WTC11 (cell line): Measurements from ENCODE around the gene MFSD1. TPM values are rescaled to one million over a fixed set of nuclear protein-coding genes. Genes with fewer than 3 reads are reported as not detected.
A peak's percentile ranks its signal among the peaks of the same experiment; 100 is the strongest.

Experiments used
- ARID4B ChIP-seq: sonication (generic); formaldehyde crosslinking; IDR thresholded peaks from 2 replicates; pipeline ENCODE4 v1.8.0; 2023; ENCODE audit warnings: missing genetic modification reagents, mild to moderate bottlenecking, borderline replicate concordance
- ATF1 ChIP-seq: sonication (generic); formaldehyde crosslinking; IDR thresholded peaks from 2 replicates; pipeline ENCODE4 v1.8.1; 2023; ENCODE audit warnings: mild to moderate bottlenecking, moderate library complexity, missing genetic modification reagents
- CREB1 ChIP-seq: sonication (generic); formaldehyde crosslinking; IDR thresholded peaks from 2 replicates; pipeline ENCODE4 v1.8.0; 2023; ENCODE audit warnings: mild to moderate bottlenecking, missing genetic modification reagents
- E2F1 ChIP-seq: sonication (generic); formaldehyde crosslinking; IDR thresholded peaks from 2 replicates; pipeline ENCODE4 v1.8.0; 2022; ENCODE audit warnings: mild to moderate bottlenecking, missing genetic modification reagents
- E2F5 ChIP-seq: sonication (generic); formaldehyde crosslinking; IDR thresholded peaks from 2 replicates; pipeline ENCODE4 v1.8.1; 2022; ENCODE audit warnings: mild to moderate bottlenecking, moderate library complexity, missing genetic modification reagents
- ERG ChIP-seq: fragments of 250-450 bp; sonication (Bioruptor Pico); IDR thresholded peaks from 2 replicates; pipeline ENCODE4 v1.8.0; 2021; ENCODE audit warnings: mild to moderate bottlenecking
- ESRRA ChIP-seq: sonication (generic); formaldehyde crosslinking; IDR thresholded peaks from 2 replicates; pipeline ENCODE4 v1.8.1; 2022; ENCODE audit warnings: mild to moderate bottlenecking, missing genetic modification reagents, borderline replicate concordance
- GABPB1 ChIP-seq: sonication (generic); formaldehyde crosslinking; IDR thresholded peaks from 2 replicates; pipeline ENCODE4 v1.8.1; 2023; ENCODE audit warnings: mild to moderate bottlenecking, missing genetic modification reagents
- GTF2I ChIP-seq: fragments of 250-450 bp; sonication (Bioruptor Pico); conservative IDR thresholded peaks from 2 replicates; pipeline ENCODE4 v1.4.0; 2021; ENCODE audit warnings: mild to moderate bottlenecking
- MLX ChIP-seq: sonication (generic); formaldehyde crosslinking; IDR thresholded peaks from 2 replicates; pipeline ENCODE4 v1.8.1; 2023; ENCODE audit warnings: mild to moderate bottlenecking, missing genetic modification reagents, moderate library complexity
- MYBL2 ChIP-seq: sonication (generic); formaldehyde crosslinking; IDR thresholded peaks from 2 replicates; pipeline ENCODE4 v1.8.1; 2023; ENCODE audit warnings: mild to moderate bottlenecking, moderate library complexity, missing genetic modification reagents
- NFYB ChIP-seq: sonication (generic); formaldehyde crosslinking; conservative IDR thresholded peaks from 2 replicates; pipeline ENCODE4 v1.8.0; 2022; ENCODE audit warnings: low read depth, missing genetic modification reagents
- PRDM15 ChIP-seq: sonication (generic); formaldehyde crosslinking; IDR thresholded peaks from 2 replicates; pipeline ENCODE4 v1.8.0; 2022; ENCODE audit warnings: missing genetic modification reagents
- SP1 ChIP-seq: sonication (generic); formaldehyde crosslinking; conservative IDR thresholded peaks from 2 replicates; pipeline ENCODE4 v1.8.1; 2022; ENCODE audit warnings: missing genetic modification reagents
- USF2 ChIP-seq: sonication (generic); formaldehyde crosslinking; IDR thresholded peaks from 2 replicates; pipeline ENCODE4 v1.8.1; 2023; ENCODE audit warnings: mild to moderate bottlenecking, missing genetic modification reagents, moderate library complexity
- ZNF138 ChIP-seq: sonication (generic); formaldehyde crosslinking; conservative IDR thresholded peaks from 2 replicates; pipeline ENCODE4 v1.8.1; 2022; ENCODE audit warnings: mild to moderate bottlenecking, moderate library complexity, missing genetic modification reagents
- ZNF232 ChIP-seq: sonication (generic); formaldehyde crosslinking; IDR thresholded peaks from 2 replicates; pipeline ENCODE4 v1.8.0; 2022; ENCODE audit warnings: mild to moderate bottlenecking, missing genetic modification reagents
- ZNF281 ChIP-seq: sonication (generic); formaldehyde crosslinking; IDR thresholded peaks from 2 replicates; pipeline ENCODE4 v1.8.0; 2023; ENCODE audit warnings: mild to moderate bottlenecking, missing genetic modification reagents
- ZSCAN18 ChIP-seq: fragments of 250-450 bp; sonication (Bioruptor Pico); IDR thresholded peaks from 2 replicates; pipeline ENCODE4 v2.1.2; 2022; ENCODE audit warnings: mild to moderate bottlenecking, moderate library complexity
- total RNA-seq: library from RNA; stranded (reverse); gene quantifications from 3 replicates; pipeline ENCODE4 v1.2.3, GENCODE V29; 2021

Gene MFSD1
- total RNA-seq, 1 experiment from 2014 or later: 8.2 TPM

GRCh38 chr3:158801696-158802408 is at the start of gene MFSD1 (continued):
- TF ChIP-seq PRDM15 (CRISPR knock-in tag) (0 out of 2 replicates have a peak, but pooled peaks have one; percentile 9), SP1 (CRISPR knock-in tag) (peak; percentile 91), NFYB (CRISPR knock-in tag) (no peak), ATF1 (no peak), GABPB1 (0 out of 2 replicates have a peak, but pooled peaks have one; percentile 44), CREB1 (CRISPR knock-in tag) (peak; percentile 46; the same call in 1 of the 2 replicates), MYBL2 (CRISPR knock-in tag) (no peak), E2F5 (CRISPR knock-in tag) (0 out of 2 replicates have a peak, but pooled peaks have one; percentile 53), ZNF232 (0 out of 2 replicates have a peak, but pooled peaks have one; percentile 35), MLX (CRISPR knock-in tag) (no peak), ESRRA (CRISPR knock-in tag) (peak; percentile 70; the same call in 1 of the 2 replicates), ZNF138 (CRISPR knock-in tag) (no peak), E2F1 (CRISPR knock-in tag) (no peak), ERG (no peak), ZSCAN18 (no peak), ZNF281 (no peak; the same call in 1 of the 2 replicates), USF2 (CRISPR knock-in tag) (peak; percentile 100), ARID4B (CRISPR knock-in tag) (peak; percentile 98), GTF2I (CRISPR knock-in tag) (no peak)
